K562 (cell line): ENCODE data around the gene ZNF200. TPM values are rescaled to one million over a fixed set of nuclear protein-coding genes. Genes with fewer than 3 reads are reported as not detected.

Experiments
- ATAC-seq: fragments of 200-7000 bp; cut with Tn5 transposase; 3 replicates; pipeline ENCODE4 v1.9.1; 2020; ENCODE audit warnings: moderate library complexity
- BruUV-seq: library from RNA; stranded (reverse); fragments of 400-500 nt; replicated peaks from 2 replicates; lab custom pipeline; 2021; lab: Mats Ljungman, UMichigan
- CTCF ChIA-PET: fragments of 300-600 bp; formaldehyde crosslinking; extraction: SDS; loops from one replicate; lab custom pipeline; 2021; ENCODE audit warnings: low intra/inter-chr PET ratio; lab: Yijun Ruan, JAX
- POLR2A ChIA-PET: fragments of 300-600, 350-650 bp; sonication (Branson Sonifier 250); formaldehyde crosslinking; extraction: SDS; loops from one replicate; lab custom pipeline; 2021; ENCODE audit warnings: antibody characterized with exemption, inconsistent platforms; lab: Yijun Ruan, JAX
- DNase-seq, 4 experiments: peaks; one replicate each; pipeline versions ENCODE4 v3.0.0 to v3.0.0-alpha.2; 2011 to 2018; ENCODE audit warnings: low spot score in 3 of 4, mixed read lengths in 3 of 4; ENCODE audit errors: extremely low read depth in 1 of 4
- FAIRE-seq: peaks from 2 replicates; lab custom pipeline; 2011; peaks lifted over from hg19 to GRCh38; lab: Jason Lieb, UNC
- H2AFZ ChIP-seq: 2 replicates; pipeline ENCODE4 v1.6.0; 2011; ENCODE audit warnings: low read depth, low read length, control low read depth, inconsistent platforms
- H3K27ac ChIP-seq: fragments of 200-600 bp; 3 replicates; pipeline ENCODE4 v1.8.0; 2011; ENCODE audit warnings: low read depth, mild to moderate bottlenecking, control low read depth, inconsistent platforms, low read length, moderate library complexity, mixed read lengths; ENCODE audit errors: extremely low read depth
- H3K27me3 ChIP-seq, 2 experiments: fragments of 300-600 bp in 1 of 2; 2 replicates in 1 of 2; 3 replicates in 1 of 2; pipeline versions ENCODE4 v1.6.0 to v1.8.0; 2011; ENCODE audit warnings: inconsistent platforms in 2 of 2, low read length in 2 of 2, mild to moderate bottlenecking in 1 of 2, mixed read lengths in 1 of 2, moderate library complexity in 1 of 2; ENCODE audit not compliant: control insufficient read depth in 2 of 2, insufficient read depth in 2 of 2
- H3K36me3 ChIP-seq: fragments of 300-600 bp; 3 replicates; pipeline ENCODE4 v1.8.0; 2011; ENCODE audit warnings: mild to moderate bottlenecking, low read length, inconsistent platforms; ENCODE audit not compliant: control insufficient read depth, insufficient read depth
- H3K4me1 ChIP-seq, 2 experiments: fragments of 200-600 bp in 1 of 2; replicated peaks in 1 of 2; 2 replicates in 1 of 2; 3 replicates in 1 of 2; pipeline versions ENCODE4 v1.5.1 to v1.8.0; 2011; ENCODE audit warnings: inconsistent platforms in 2 of 2, low read length in 2 of 2, mild to moderate bottlenecking in 1 of 2, mixed read lengths in 1 of 2, moderate library complexity in 1 of 2; ENCODE audit not compliant: control insufficient read depth in 2 of 2, insufficient read depth in 2 of 2
- H3K4me2 ChIP-seq: 2 replicates; pipeline ENCODE4 v1.6.1; 2011; ENCODE audit warnings: low read length, control low read depth, inconsistent platforms, mixed read lengths; ENCODE audit not compliant: insufficient read depth
- H3K4me3 ChIP-seq: fragments of 200-600 bp; sonication (generic), shearing (Covaris generic); 2 replicates; pipeline ENCODE4 v1.5.1; 2016; ENCODE audit warnings: control low read depth, inconsistent platforms
- H3K79me2 ChIP-seq: fragments of 200-600 bp; 3 replicates; pipeline ENCODE4 v1.8.0; 2011; ENCODE audit warnings: low read length, inconsistent platforms; ENCODE audit not compliant: control insufficient read depth, insufficient read depth
- H3K9ac ChIP-seq, 2 experiments: 2 replicates each; pipeline versions ENCODE4 v1.6.0 to v1.6.1; 2011; ENCODE audit warnings: low read depth in 2 of 2, low read length in 2 of 2, control low read depth in 1 of 2, inconsistent platforms in 1 of 2, mild to moderate bottlenecking in 1 of 2, mixed read lengths in 1 of 2; ENCODE audit not compliant: insufficient read depth in 1 of 2
- H3K9me1 ChIP-seq: one replicate; pipeline ENCODE4 v1.6.0; 2011; ENCODE audit warnings: inconsistent platforms, mild to moderate bottlenecking, low read length, moderate library complexity; ENCODE audit not compliant: control insufficient read depth, insufficient read depth
- H3K9me3 ChIP-seq: replicated peaks from 2 replicates; pipeline ENCODE4 v1.5.1; 2011; ENCODE audit warnings: low read depth, low read length, inconsistent platforms; ENCODE audit not compliant: control insufficient read depth, insufficient read depth
- H4K20me1 ChIP-seq: replicated peaks from 2 replicates; pipeline ENCODE4 v1.6.1; 2011; ENCODE audit warnings: low read length, inconsistent platforms, mixed read lengths; ENCODE audit not compliant: control insufficient read depth, insufficient read depth
- DDX20 ChIP-seq: fragments of 450-650 bp; IDR thresholded peaks from 2 replicates; pipeline ENCODE4 v1.6.1; 2016; ENCODE audit warnings: missing genetic modification characterization, low read depth, mild to moderate bottlenecking, missing compliant biosample characterization, moderate library complexity
- DPF2 ChIP-seq: fragments of 450-650 bp; IDR thresholded peaks from 2 replicates; pipeline ENCODE4 v1.6.1; 2016
- FUS ChIP-seq: fragments of 200-400 bp; formaldehyde crosslinking; optimal IDR thresholded peaks from 2 replicates; pipeline ENCODE3; 2017; ENCODE audit warnings: low read depth, low read length
- POLR2G ChIP-seq: fragments of 200-400 bp; formaldehyde crosslinking; IDR thresholded peaks from 2 replicates; pipeline ENCODE4 v1.6.1; 2017; ENCODE audit warnings: low read depth, mild to moderate bottlenecking, antibody characterized with exemption, low read length, moderate library complexity
- ZNF436 ChIP-seq: fragments of 250-450, 450-650 bp; sonication (Bioruptor Pico); formaldehyde crosslinking; IDR thresholded peaks from 2 replicates; pipeline ENCODE4 v1.7.0; 2020; ENCODE audit warnings: mild to moderate bottlenecking
- ZNF444 ChIP-seq: fragments of 250-450 bp; sonication (Bioruptor Pico); IDR thresholded peaks from 2 replicates; pipeline ENCODE4 v1.4.0; 2020; ENCODE audit warnings: mild to moderate bottlenecking, moderate library complexity
- WGBS: fragments of 100-300 bp; shearing (Covaris generic); methylation state at CpG from one replicate; pipeline ENCODE4 v1.1.6; 2016; ENCODE audit warnings: low coverage, mixed read lengths; ENCODE audit not compliant: insufficient coverage; ENCODE audit errors: missing lambda C conversion rate; 5-methylcytosine and 5-hydroxymethylcytosine counted together
- in situ Hi-C: fragments of 300-500 bp; cut with MboI; formaldehyde crosslinking; loops from 4 replicates; pipeline ENCODE4 v1.15.0; 2018; ENCODE audit warnings: inconsistent platforms, mixed read lengths
- intact Hi-C: fragments of 100-400 bp; cut with micrococcal nuclease; formaldehyde crosslinking; loops from 2 replicates; pipeline ENCODE4 v1.14.2; 2022
- polyA plus RNA-seq, 8 experiments: library from polyadenylated mRNA; depleted of rRNA in 4 of 8; stranded (reverse) in 5 of 8; unstranded in 3 of 8; fragments of >200 nt; fragmentation: Nextera tagmentation in 2 of 8; fragmentation: Illumina TruSeq in 1 of 8; extraction: Ambion mirVana in 2 of 8; extraction: Trizol in 1 of 8; gene quantifications; 2 replicates each; pipeline versions ENCODE4 v1.2.1 to v1.2.3, GENCODE V29; 2011 to 2014; ENCODE audit warnings: inconsistent platforms in 1 of 8, missing spikeins in 1 of 8
- total RNA-seq, 7 experiments: library from RNA; depleted of rRNA in 6 of 7; stranded (reverse); fragments of >200 nt in 6 of 7; fragmentation: Illumina TruSeq in 2 of 7; extraction: Trizol in 2 of 7; gene quantifications; 2 replicates each; pipeline versions ENCODE4 v1.2.1 to v1.2.3, GENCODE V29; 2011 to 2021; ENCODE audit warnings: low replicate concordance in 1 of 7
- TF ChIP-seq, protein P1 (sequence below): sonication (generic); IDR thresholded peaks from 2 replicates; pipeline ENCODE4 v1.6.1; 2016
- TF ChIP-seq, protein P2 (sequence below): fragments of 450-650 bp; formaldehyde crosslinking; IDR thresholded peaks from 2 replicates; pipeline ENCODE4 v1.4.0; 2020; ENCODE audit warnings: mild to moderate bottlenecking, mixed read lengths

Gene ZNF200
- total and polyA plus RNA-seq, 9 of the 15 experiments (the other 6 are each of a cell fraction or from before 2014, with no cell fraction given): 4.8 to 14.5 (median 9.2) TPM

DNA sequence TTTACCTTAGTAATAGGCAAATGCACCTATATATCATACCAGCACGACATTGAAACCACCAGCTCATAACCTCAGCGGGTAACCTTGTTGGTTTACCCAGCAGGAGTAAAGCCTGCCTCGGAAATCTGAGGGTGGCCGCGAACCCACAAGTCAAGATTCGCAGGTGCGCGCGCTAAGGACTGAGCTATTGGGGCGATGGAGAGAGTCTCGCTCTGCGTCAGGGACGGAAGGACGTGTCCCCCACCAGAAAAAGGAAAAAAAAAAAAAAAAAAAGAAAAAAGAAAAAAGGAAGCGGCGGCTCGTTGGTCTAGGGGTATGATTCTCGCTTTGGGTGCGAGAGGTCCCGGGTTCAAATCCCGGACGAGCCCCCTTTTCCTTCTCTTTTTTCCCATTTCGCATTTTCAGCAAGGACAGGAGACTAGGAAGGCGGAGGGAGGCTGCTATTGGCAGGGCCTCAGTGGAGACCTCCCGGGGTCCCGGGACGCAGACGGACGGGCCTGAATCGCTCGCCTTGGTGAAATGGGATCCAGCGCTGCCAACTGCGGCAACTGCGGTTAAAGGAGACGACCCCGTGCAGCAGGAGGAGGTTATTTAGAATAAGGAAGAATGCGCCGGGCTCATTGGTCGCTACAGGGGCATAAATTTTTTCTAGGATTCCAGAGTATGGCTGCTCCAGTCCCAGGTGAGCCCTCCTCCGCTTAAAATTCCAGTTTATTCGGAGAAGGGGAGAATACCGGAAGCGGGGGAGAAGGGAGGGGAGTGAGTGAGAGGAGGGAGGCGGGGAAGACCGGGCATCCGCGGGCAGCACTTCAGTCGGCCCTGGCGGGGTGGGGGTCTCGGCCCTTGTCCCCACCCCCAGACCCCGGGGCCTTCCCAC is 46.9 kb downstream of the ZNF200 start, which contains the start of gene OR1F1 (continued):
- TF ChIP-seq, protein P1, sequence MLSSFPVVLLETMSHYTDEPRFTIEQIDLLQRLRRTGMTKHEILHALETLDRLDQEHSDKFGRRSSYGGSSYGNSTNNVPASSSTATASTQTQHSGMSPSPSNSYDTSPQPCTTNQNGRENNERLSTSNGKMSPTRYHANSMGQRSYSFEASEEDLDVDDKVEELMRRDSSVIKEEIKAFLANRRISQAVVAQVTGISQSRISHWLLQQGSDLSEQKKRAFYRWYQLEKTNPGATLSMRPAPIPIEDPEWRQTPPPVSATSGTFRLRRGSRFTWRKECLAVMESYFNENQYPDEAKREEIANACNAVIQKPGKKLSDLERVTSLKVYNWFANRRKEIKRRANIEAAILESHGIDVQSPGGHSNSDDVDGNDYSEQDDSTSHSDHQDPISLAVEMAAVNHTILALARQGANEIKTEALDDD: peak; percentile 82

DNA sequence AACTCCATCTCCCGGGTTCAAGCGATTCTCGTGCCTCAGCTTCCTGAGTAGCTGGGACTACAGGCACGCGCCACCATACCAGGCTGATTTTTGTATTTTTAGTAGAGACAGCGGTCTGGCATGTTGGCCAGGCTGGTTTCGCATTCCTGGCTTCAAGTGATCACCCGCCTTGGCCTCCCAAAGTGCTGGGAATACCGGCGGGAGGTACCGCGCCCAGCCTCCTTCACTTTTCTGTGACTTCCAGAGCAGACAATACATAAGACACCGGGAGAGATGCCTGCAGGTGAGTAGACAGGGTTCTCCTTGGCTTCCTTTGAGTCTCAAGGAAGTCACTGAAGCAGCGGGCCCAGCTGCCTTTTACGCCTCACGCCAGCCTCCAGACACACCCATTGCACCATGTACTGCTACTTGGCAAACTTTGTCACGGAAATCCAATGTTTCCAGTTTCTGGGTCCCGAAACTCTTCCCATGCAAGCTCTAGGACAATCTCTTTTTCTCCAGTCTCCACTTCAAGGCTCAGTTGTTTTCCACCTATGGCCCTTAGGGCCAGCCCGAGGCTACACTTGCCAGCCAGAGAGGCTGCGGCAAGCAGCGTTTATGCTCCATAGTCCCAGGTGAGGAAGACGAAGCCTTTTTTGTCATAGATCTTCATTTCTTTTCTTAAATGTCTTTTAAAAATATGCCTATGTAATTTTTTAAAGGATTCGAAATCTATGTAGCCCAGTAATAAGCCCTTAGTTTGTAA is 47.8 kb downstream of the ZNF200 start:
- peak overlapping the region; percentile 99 for H3K4me2 ChIP-seq
- FAIRE-seq: no peak
- TF ChIP-seq DPF2: no peak
- no peak for TF ChIP-seq ZNF444 (CRISPR knock-in tag)
- no peak for TF ChIP-seq DDX20
- TF ChIP-seq, protein P2, sequence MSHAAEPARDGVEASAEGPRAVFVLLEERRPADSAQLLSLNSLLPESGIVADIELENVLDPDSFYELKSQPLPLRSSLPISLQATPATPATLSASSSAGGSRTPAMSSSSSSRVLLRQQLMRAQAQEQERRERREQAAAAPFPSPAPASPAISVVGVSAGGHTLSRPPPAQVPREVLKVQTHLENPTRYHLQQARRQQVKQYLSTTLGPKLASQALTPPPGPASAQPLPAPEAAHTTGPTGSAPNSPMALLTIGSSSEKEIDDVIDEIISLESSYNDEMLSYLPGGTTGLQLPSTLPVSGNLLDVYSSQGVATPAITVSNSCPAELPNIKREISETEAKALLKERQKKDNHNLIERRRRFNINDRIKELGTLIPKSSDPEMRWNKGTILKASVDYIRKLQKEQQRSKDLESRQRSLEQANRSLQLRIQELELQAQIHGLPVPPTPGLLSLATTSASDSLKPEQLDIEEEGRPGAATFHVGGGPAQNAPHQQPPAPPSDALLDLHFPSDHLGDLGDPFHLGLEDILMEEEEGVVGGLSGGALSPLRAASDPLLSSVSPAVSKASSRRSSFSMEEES (CRISPR knock-in tag): no peak
- TF ChIP-seq POLR2G: no peak
- TF ChIP-seq FUS: no peak
- no peak for TF ChIP-seq ZNF436 (CRISPR knock-in tag)

More for the DNA sequence above, 47.8 kb downstream of the ZNF200 start:
- in situ Hi-C loops: no loop called here
- intact Hi-C loops: loop anchor here (5.0 to 10.0 kb wide), 2 partner anchors 270 to 318 kb away; partner anchors contain the start of gene CLUAP1
- Histone ChIP-seq H4K20me1 (no peaks in the 10 kb centered on the region), H3K9me1 (no peaks in the 10 kb centered on the region), H3K27ac (no peak overlapping the region), H2AFZ (peak overlapping the region; percentile 65; the same call in 1 of the 2 replicates), H3K4me1 (peaks cover 23 to 56% of the 10 kb centered on the region in 2 experiments), H3K9ac (peak overlapping the region in 1 of 2 experiments; percentile 67; a peak in 1 of 4 replicates), H3K4me3 (peak overlapping the region; percentile 55), H3K9me3 (no peaks in the 10 kb centered on the region), H3K27me3 (no peaks in the 10 kb centered on the region), H3K36me3 (no peaks in the 10 kb centered on the region), H3K79me2 (no peaks in the 10 kb centered on the region)
- CTCF ChIA-PET: no interaction called here
- no TSS peak for BruUV-seq
- ATAC-seq: no peak
- no peak for DNase-seq
- 69% methylated on average over 23 of the region's 23 CpGs for WGBS
- POLR2A ChIA-PET: interaction anchor here (0.6 kb wide), 2 partner anchors 58 to 366 kb away, joined by 3 read pairs; no protein-coding TSS in a partner anchor
